Raji (cell line): ENCODE results near the gene CYSTM1.
A peak's percentile ranks its signal among the peaks of the same experiment; 100 is the strongest.

Source experiments
- POLR2A ChIP-seq: IDR thresholded peaks from 2 replicates; pipeline ENCODE4 v1.6.1; 2011; ENCODE audit warnings: low read depth, low read length, control low read depth; ENCODE audit not compliant: insufficient read depth

Gene CYSTM1

GRCh38 chr5:140174465-140175366 lies at the start of gene CYSTM1:
TSS of gene CYSTM1 (plus strand) at chr5:140175188. CDS start at chr5:140194466, 19,278 bp downstream.
- peak; percentile 94 for TF ChIP-seq POLR2A

- no peak for TF ChIP-seq POLR2A
Observed at GRCh38 chr5:140125637-140126036, 49.4 kb upstream of the CYSTM1 start, which contains the start of gene IGIP. TSS of gene IGIP (plus strand) at chr5:140125937. CDS start at chr5:140128477, 2,540 bp downstream.

- no peak for TF ChIP-seq POLR2A
Observed at GRCh38 chr5:140126315-140127012, 48.5 kb upstream of the CYSTM1 start.

GRCh38 chr5:140128376-140128775 lies 46.6 kb upstream of the CYSTM1 start:
- no peak for TF ChIP-seq POLR2A

- no peak for TF ChIP-seq POLR2A
Observed at GRCh38 chr5:140130949-140131733, 43.8 kb upstream of the CYSTM1 start.

GRCh38 chr5:140131967-140132409 lies 43.0 kb upstream of the CYSTM1 start:
- TF ChIP-seq POLR2A = no peak

- TF ChIP-seq POLR2A = no peak
Observed at GRCh38 chr5:140133514-140134167, 41.3 kb upstream of the CYSTM1 start.

GRCh38 chr5:140134277-140134935 lies 40.6 kb upstream of the CYSTM1 start:
- TF ChIP-seq POLR2A = no peak

GRCh38 chr5:140135127-140135526 lies 39.9 kb upstream of the CYSTM1 start:
- no peak for TF ChIP-seq POLR2A

GRCh38 chr5:140136624-140137023 lies 38.4 kb upstream of the CYSTM1 start:
- TF ChIP-seq POLR2A = no peak

- TF ChIP-seq POLR2A = no peak
Observed at GRCh38 chr5:140140435-140140834, 34.6 kb upstream of the CYSTM1 start.

- TF ChIP-seq POLR2A = no peak
Observed at GRCh38 chr5:140141241-140141640, 33.7 kb upstream of the CYSTM1 start.

GRCh38 chr5:140142246-140142645 lies 32.7 kb upstream of the CYSTM1 start:
- TF ChIP-seq POLR2A = no peak

GRCh38 chr5:140142856-140143255 lies 32.1 kb upstream of the CYSTM1 start:
- no peak for TF ChIP-seq POLR2A
